ENCODE measurements around the gene TGFBR3L. TPM values are rescaled to one million over a fixed set of nuclear protein-coding genes. Genes with fewer than 3 reads are reported as not detected.

TGFBR3L gene
- total and polyA plus RNA-seq, 2 of the 13 experiments (the other 11 are each of a cell fraction or from before 2014, with no cell fraction given) = 0.20 to 1.0 TPM

- peak; percentile 35; the same call in 1 of the 2 replicates for TF ChIP-seq ZBTB43 (CRISPR knock-in tag; conservative IDR thresholded peaks at IDR 0.05)
- peak; percentile 27 for TF ChIP-seq SKI (IDR thresholded peaks at IDR 0.05; ENCODE audit: partially characterized antibody)
- 0 out of 2 replicates have a peak, but pooled peaks have one; percentile 25 for TF ChIP-seq ZNF205 (CRISPR knock-in tag; IDR thresholded peaks at IDR 0.05)
- peak; percentile 40; the same call in 1 of the 2 replicates for TF ChIP-seq POGZ (CRISPR knock-in tag; IDR thresholded peaks at IDR 0.05)
- peak; percentile 92 for TF ChIP-seq ZGPAT (CRISPR knock-in tag; IDR thresholded peaks at IDR 0.05)
- TF ChIP-seq CBX5 (CRISPR knock-in tag; IDR thresholded peaks at IDR 0.05; ENCODE audit: borderline replicate concordance) = 0 out of 2 replicates have a peak, but pooled peaks have one; percentile 34
- TF ChIP-seq POLR2G (IDR thresholded peaks at IDR 0.05; ENCODE audit: low read depth, low read length) = peak; percentile 76
- TF ChIP-seq NR2C2 (CRISPR knock-in tag; IDR thresholded peaks at IDR 0.05; ENCODE audit: borderline replicate concordance) = peak; percentile 88
- 0 out of 2 replicates have a peak, but pooled peaks have one; percentile 40 for TF ChIP-seq ZNF318 (CRISPR knock-in tag; IDR thresholded peaks at IDR 0.05)
- peak; percentile 71 for TF ChIP-seq PHF5A (CRISPR knock-in tag; IDR thresholded peaks at IDR 0.05; ENCODE audit: low read depth, unreplicated experiment)
- no peak for TF ChIP-seq RCOR2 (CRISPR knock-in tag; IDR thresholded peaks at IDR 0.05)
- peak; percentile 93 for TF ChIP-seq ZNF605 (CRISPR knock-in tag; IDR thresholded peaks at IDR 0.05)
- TF ChIP-seq ZNF800 (CRISPR knock-in tag; IDR thresholded peaks at IDR 0.05) = peak; percentile 74
- no peak for TF ChIP-seq ZBTB8A (CRISPR knock-in tag; IDR thresholded peaks at IDR 0.05; ENCODE audit: borderline replicate concordance, low read depth)
- peak; percentile 69; the same call in 1 of the 2 replicates for TF ChIP-seq ZNF670 (CRISPR knock-in tag; IDR thresholded peaks at IDR 0.05; ENCODE audit: borderline replicate concordance)
Observed at GRCh38 chr19:7919610-7920518, 5.2 kb downstream of the TGFBR3L start, which contains the start of gene SNAPC2 (continued).

All from HepG2 (cell line).